Activated CD4-positive, CD25-positive, alpha-beta regulatory T cell treated with anti-CD3 and anti-CD28 coated beads, Interleukin-2, amount 50 U/mL, for 72 hours (primary cell): ENCODE results near the gene NPIPA1.
"Not testable (repeated sequence)": the region's sequence is repeated elsewhere in the genome, so short reads cannot be mapped to it uniquely, and the experiment has no call there.

Experiments
- DNase-seq: peaks from one replicate; pipeline ENCODE4 v3.0.0; 2021

The NPIPA1 gene

GRCh38 chr16:14978908-14979307 lies 41.7 kb downstream of the NPIPA1 start:
- not testable (repeated sequence) for DNase-seq

- DNase-seq: not testable (repeated sequence)
These were observed 44.0 kb downstream of the NPIPA1 start for GRCh38 chr16:14981234-14981633.

- not testable (repeated sequence) for DNase-seq
These were observed 45.3 kb downstream of the NPIPA1 start for GRCh38 chr16:14982521-14982920.

- DNase-seq: not testable (repeated sequence)
These were observed 50.8 kb downstream of the NPIPA1 start for GRCh38 chr16:14988092-14988491.

- not testable (repeated sequence) for DNase-seq
These were observed 51.5 kb downstream of the NPIPA1 start for GRCh38 chr16:14988661-14989191.

- DNase-seq: not testable (repeated sequence)
These were observed 52.3 kb downstream of the NPIPA1 start for GRCh38 chr16:14989291-14990281.

- DNase-seq: not testable (repeated sequence)
These were observed 56.3 kb downstream of the NPIPA1 start for GRCh38 chr16:14993277-14994151.

GRCh38 chr16:14996702-14997101 lies 59.5 kb downstream of the NPIPA1 start:
- not testable (repeated sequence) for DNase-seq

- DNase-seq: not testable (repeated sequence)
These were observed 61.1 kb downstream of the NPIPA1 start for GRCh38 chr16:14998300-14998699.

- DNase-seq: not testable (repeated sequence)
These were observed 62.6 kb downstream of the NPIPA1 start for GRCh38 chr16:14999845-15000244.
